H1 (cell line): ENCODE measurements around the gene USP8. TPM values are rescaled to one million over a fixed set of nuclear protein-coding genes. Genes with fewer than 3 reads are reported as not detected.

Experiments
- CHD1 ChIP-seq: IDR thresholded peaks from 2 replicates; pipeline ENCODE4 v1.6.1; 2012; ENCODE audit warnings: low read depth, low read length, improper control_type of control experiment
- CREB1 ChIP-seq: IDR thresholded peaks from 2 replicates; pipeline ENCODE4 v1.6.1; 2012; ENCODE audit warnings: inconsistent platforms
- JUND ChIP-seq: IDR thresholded peaks from 2 replicates; pipeline ENCODE4 v1.6.1; 2011; ENCODE audit warnings: mild to moderate bottlenecking, improper control_type of control experiment, low read length
- PHF8 ChIP-seq: fragments of 200-600 bp; sonication (generic); conservative IDR thresholded peaks from 2 replicates; pipeline ENCODE4 v1.7.1; 2012; ENCODE audit warnings: low read depth, mild to moderate bottlenecking, inconsistent platforms, low read length, moderate library complexity
- SAP30 ChIP-seq: fragments of 300-600 bp; sonication (generic); IDR thresholded peaks from 2 replicates; pipeline ENCODE4 v1.7.1; 2012; ENCODE audit warnings: low read length, moderate library complexity, mild to moderate bottlenecking, inconsistent platforms; ENCODE audit not compliant: insufficient read depth, insufficient replicate concordance
- SIN3A ChIP-seq, 2 experiments: IDR thresholded peaks in 1 of 2; conservative IDR thresholded peaks in 1 of 2; 2 replicates each; pipeline ENCODE4 v1.6.1; 2011 to 2012; ENCODE audit warnings: low read length in 2 of 2, improper control_type of control experiment in 1 of 2, low read depth in 1 of 2, mild to moderate bottlenecking in 1 of 2
- SP1 ChIP-seq: IDR thresholded peaks from 2 replicates; pipeline ENCODE4 v1.6.1; 2011; ENCODE audit warnings: low read depth, low read length
- SUZ12 ChIP-seq: fragments of 200-600 bp; sonication (generic); IDR thresholded peaks from 2 replicates; pipeline ENCODE4 v1.6.1; 2012; ENCODE audit warnings: mild to moderate bottlenecking, inconsistent platforms, low read length, moderate library complexity, mixed read lengths
- TAF1 ChIP-seq: IDR thresholded peaks from 2 replicates; pipeline ENCODE4 v1.6.1; 2011; ENCODE audit warnings: mild to moderate bottlenecking, low read depth, low read length
- polyA plus RNA-seq, 7 experiments: library from polyadenylated mRNA; depleted of rRNA in 3 of 7; stranded (reverse) in 5 of 7; unstranded in 2 of 7; fragments of >200 nt in 5 of 7; fragments of 200-250 nt in 2 of 7; gene quantifications; 1 replicate in 5 of 7; 2 replicates in 1 of 7; 4 replicates in 1 of 7; pipeline versions ENCODE4 v1.2.1 to v1.2.3, GENCODE V29; 2011 to 2013; ENCODE audit warnings: missing spikeins in 2 of 7, mixed read lengths in 2 of 7
- total RNA-seq: library from RNA; stranded (reverse); fragmentation: NEBNext Ultra II Directional; extraction: Animal tissue kit (Norgen Biotek cat#: 25700); gene quantifications from 2 replicates; pipeline ENCODE4 v1.2.1, GENCODE V29; 2021

Gene USP8
- total and polyA plus RNA-seq, 2 of the 8 experiments (the other 6 are each of a cell fraction or from before 2014, with no cell fraction given): 19.9 to 66.2 TPM

- no peak for TF ChIP-seq SIN3A (conservative IDR thresholded peaks at IDR 0.05 in 1 of 2, IDR thresholded peaks at IDR 0.05 in 1 of 2; ENCODE audit: low read depth in 1 of 2, low read length in 2 of 2)
- no peak for TF ChIP-seq JUND
- TF ChIP-seq CREB1: no peak
- TF ChIP-seq SP1: no peak
- TF ChIP-seq CHD1: no peak
- no peak for TF ChIP-seq SUZ12
- TF ChIP-seq PHF8: no peak
- no peak for TF ChIP-seq SAP30
- no peak for TF ChIP-seq TAF1
Measured at GRCh38 chr15:50458348-50459112, 34.3 kb downstream of the USP8 start (continued).
